ENCODE results near the gene NANOS2. TPM values are rescaled to one million over a fixed set of nuclear protein-coding genes. Genes with fewer than 3 reads are reported as not detected.

Gene NANOS2
- not detected in 2 replicates for total RNA-seq

DNA sequence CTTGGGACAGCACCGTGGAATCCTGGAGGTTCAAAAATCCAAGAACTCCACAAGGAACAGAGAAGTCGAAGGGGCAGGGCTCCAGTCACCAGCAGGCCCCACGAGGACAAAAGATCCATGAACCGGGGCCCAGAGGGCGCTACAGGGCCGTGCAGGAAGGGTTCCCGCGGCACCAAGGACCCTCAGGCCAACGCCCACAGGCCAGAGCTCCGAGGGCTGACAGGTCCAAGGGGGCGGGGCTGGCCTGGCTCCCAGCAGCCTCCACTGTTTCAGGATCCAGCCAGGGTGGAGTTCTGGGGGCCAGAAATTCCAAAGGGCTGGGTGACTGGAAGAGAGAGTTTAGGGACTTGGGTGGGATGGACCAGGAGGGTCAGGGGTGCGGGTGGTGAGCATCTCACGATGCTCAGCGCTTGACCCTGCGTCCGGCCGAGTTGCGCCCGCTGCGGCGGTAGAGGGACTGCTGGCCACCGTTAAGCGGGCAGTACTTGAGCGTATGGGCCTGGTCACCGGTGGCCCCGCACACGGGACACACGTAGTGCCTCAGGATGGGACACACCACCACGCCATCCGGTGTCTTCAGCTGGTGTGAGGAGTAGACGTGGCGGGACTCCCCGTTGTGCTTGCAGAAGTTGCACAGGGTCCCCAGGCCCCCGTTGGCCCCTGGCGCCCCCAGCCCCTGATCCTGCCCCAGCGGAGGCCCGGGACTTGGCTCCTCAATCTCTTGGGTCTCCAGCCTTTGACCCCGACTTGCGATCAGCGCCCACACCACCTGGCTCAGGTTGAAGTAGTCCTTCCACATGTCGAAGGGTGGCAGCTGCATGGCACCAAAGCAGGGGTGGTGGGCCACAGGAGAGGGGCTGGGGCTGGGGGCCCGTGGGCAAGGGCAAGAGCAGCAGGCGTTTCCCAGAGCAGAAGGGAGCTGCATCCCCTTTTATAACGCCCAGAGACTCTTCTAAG, at the start of gene NANOS2:
NANOS2 (minus strand) TSS at position 905 of the 957 bp plus-strand sequence; CDS start at position 820, 85 bp downstream.

DNA sequence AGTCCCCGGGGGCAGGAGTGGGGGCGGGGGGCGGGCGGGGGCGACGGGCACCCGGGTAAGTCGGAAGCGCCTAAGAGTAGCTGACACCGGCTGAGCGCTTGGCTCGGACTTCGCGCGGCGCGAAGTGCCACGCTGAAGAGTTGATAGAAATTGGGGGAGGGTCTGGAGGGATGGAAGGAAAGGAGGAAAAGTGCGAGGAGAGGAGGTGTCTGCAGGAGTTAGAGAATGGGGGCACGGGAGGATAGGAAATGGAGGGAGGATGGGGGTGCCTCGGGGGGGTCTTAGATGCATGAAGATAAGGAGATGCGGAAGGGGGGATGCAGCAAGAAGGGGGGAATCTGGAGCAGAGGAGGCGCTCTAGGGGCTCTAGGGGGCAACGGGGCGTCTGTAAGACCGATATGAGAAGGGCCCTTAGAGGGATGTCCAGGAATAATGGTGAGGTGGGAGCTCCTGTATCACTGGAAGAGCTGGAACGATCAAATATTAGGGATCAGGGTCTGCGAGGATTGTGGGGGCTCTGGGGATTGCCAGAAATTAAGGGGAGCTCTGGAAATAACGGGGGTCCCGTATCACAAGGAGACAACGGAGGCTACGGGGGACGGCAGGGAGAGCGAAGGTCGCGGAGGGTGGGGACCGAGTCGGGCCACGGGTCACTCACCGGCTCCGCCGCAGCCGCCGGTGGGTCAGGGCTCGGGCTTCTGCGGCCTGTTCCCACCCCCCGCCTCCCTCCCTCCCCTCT, 12.5 kb downstream of the NANOS2 start, which contains the start of gene MYPOP:
MYPOP (minus strand) TSS at position 702 of the 739 bp plus-strand sequence. CDS start 840 bp downstream, outside the sequence.

DNA sequence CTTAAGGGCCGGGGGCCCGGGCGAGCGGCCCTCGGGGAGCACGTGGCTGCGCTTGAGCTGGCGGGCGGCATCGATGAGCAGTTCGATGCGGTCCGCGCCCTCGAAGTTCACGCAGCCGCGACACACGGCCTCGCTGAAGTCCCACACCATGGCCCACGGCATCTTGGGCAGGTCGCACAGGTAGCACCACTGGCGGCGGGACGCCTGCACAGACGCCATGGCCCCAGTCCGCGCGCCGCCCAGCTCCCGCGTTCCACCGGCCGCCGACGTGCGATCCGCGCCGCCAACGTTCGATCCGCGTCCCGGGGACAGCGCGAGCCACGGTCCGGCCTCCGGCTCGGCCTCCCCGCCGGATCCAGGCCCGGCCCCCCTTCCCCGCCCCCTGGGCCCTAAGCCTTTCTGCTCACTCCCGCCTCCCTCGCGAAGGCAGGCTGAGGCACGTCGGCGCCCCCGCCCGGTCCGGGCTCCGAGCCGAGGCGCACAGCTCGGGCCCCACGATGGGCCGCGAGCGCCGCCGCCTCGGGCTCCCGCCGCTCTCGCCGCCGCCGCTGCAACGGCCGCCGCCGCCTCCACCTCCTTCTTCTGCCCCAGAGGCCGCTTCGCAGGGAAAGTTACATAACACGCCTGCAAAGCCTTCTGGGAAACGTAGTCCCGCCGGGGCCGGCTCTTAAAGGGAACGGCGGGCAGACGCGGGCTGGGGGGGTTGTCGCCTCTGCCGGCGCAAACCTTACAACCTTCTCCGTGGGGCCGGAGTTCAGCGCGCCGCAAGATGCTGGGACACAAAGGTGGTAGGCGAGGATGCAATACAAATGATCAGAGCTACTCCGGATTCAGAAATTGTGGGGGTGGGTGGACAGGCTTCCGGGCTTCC, 28.8 kb downstream of the NANOS2 start, which contains the start of gene IRF2BP1:
IRF2BP1 (minus strand) TSS at position 586 of the 871 bp plus-strand sequence; CDS start at position 219, 367 bp downstream.

DNA sequence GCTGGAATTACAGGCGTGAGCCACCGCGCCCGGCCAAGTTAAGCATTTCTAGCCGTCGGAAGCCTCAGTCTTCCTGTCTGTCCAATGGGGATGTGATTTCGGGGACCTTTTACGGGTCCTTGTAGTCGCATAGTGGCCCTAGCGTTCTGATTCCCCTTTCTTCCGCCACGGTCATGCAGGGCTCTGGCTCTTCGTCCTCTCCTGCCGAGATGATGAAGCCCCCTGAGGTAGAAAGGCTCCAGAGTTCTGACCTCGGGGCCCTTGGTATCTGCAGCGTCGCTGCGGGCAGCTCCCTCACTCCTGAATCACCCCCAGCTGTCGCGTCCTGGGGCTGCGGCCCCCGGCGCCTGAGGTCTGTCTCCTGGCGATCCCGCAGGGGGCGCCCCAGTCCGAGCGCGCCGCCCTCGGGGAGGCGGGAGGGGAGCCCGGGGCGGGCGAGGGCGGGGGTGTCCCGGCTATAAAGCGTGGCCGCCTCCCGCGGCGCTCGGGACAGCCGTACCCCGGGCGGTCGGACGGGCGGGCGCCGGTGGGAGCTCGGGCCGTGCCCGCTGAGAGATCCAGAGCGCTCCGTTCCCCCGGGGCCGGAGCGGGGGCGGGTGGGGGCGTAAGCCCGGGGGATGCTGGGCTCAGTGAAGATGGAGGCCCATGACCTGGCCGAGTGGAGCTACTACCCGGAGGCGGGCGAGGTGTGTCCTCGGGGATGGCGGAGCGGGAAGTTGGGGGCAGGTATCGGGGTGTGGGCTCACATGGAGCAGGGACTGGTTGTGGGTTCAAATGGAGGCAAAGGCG, 50.5 kb downstream of the NANOS2 start, which contains the start of gene FOXA3:
FOXA3 (plus strand) TSS at position 487 of the 789 bp plus-strand sequence; CDS start at position 618, 131 bp downstream.

Other genes with a start within 250 kb of the NANOS2 start
- not detected in 2 replicates for gene GIPR, start 246.6 kb downstream of the NANOS2 start, total RNA-seq
- gene SNRPD2, start 222.8 kb downstream of the NANOS2 start, total RNA-seq = 398 and 604 TPM in 2 replicates
- 5.0 and 5.5 TPM in 2 replicates for gene QPCTL, start 222.1 kb downstream of the NANOS2 start, total RNA-seq
- gene FBXO46, start 183.9 kb downstream of the NANOS2 start, total RNA-seq = 3.4 and 6.9 TPM in 2 replicates
- gene MEIOSIN, start 181.3 kb downstream of the NANOS2 start, total RNA-seq = not detected in 2 replicates
- gene SIX5, start 145.5 kb downstream of the NANOS2 start, total RNA-seq = 3.4 and 6.5 TPM in 2 replicates
- gene DMPK, start 132.3 kb downstream of the NANOS2 start, total RNA-seq = 7.9 and 25.9 TPM in 2 replicates
- 16.4 and 40.8 TPM in 2 replicates for gene DMWD, start 121.9 kb downstream of the NANOS2 start, total RNA-seq
- gene RSPH6A, start 99.5 kb downstream of the NANOS2 start, total RNA-seq = 0.13 and 0.16 TPM in 2 replicates
- 27.4 and 63.5 TPM in 2 replicates for gene SYMPK, start 51.6 kb downstream of the NANOS2 start, total RNA-seq
- 0.13 TPM in 1 of 2 replicates, not detected in the other for gene FOXA3, start 50.5 kb downstream of the NANOS2 start, total RNA-seq
- gene IRF2BP1, start 28.6 kb downstream of the NANOS2 start, total RNA-seq = 14.1 and 20.5 TPM in 2 replicates
- gene MYPOP, start 12.2 kb downstream of the NANOS2 start, total RNA-seq = 0.49 and 1.1 TPM in 2 replicates
- 4.7 and 12.7 TPM in 2 replicates for gene NOVA2, start 59.1 kb upstream of the NANOS2 start, total RNA-seq
- 7.1 and 8.2 TPM in 2 replicates for gene CCDC61, start 80.7 kb upstream of the NANOS2 start, total RNA-seq
- gene PGLYRP1, start 108.3 kb upstream of the NANOS2 start, total RNA-seq = not detected in 2 replicates
- gene IGFL4, start 126.2 kb upstream of the NANOS2 start, total RNA-seq = not detected in 2 replicates
- 0.19 TPM in 1 of 2 replicates, not detected in the other for gene IGFL3, start 209.9 kb upstream of the NANOS2 start, total RNA-seq
- gene IGFL2, start 233.5 kb upstream of the NANOS2 start, total RNA-seq = not detected in 2 replicates